Kidney (tissue), 14 donors: ENCODE results near the gene MYH6. TPM values are rescaled to one million over a fixed set of nuclear protein-coding genes. Genes with fewer than 3 reads are reported as not detected.
A peak's percentile ranks its signal among the peaks of the same experiment; 100 is the strongest.

ENCODE experiments used
- DNase-seq, 5 donors: peaks; one replicate each; pipeline ENCODE4 v3.0.0-alpha.2; 2013 to 2020
- FAIRE-seq: peaks from 2 replicates; lab custom pipeline; 2012; peaks lifted over from hg19 to GRCh38; lab: Jason Lieb, UNC
- H3K27ac ChIP-seq, 2 donors: one replicate each; pipeline ENCODE4 v1.7.0; 2013; ENCODE audit warnings: low read depth in 2 of 2, low read length in 2 of 2, inconsistent platforms in 1 of 2
- H3K27me3 ChIP-seq: one replicate; pipeline ENCODE4 v1.7.1; 2013; ENCODE audit warnings: low read length, inconsistent platforms; ENCODE audit not compliant: control insufficient read depth, insufficient read depth
- H3K36me3 ChIP-seq, 3 donors: one replicate each; pipeline versions ENCODE4 v1.7.0 to v1.7.1; 2013; ENCODE audit warnings: low read length in 3 of 3, control low read depth in 1 of 3, inconsistent platforms in 1 of 3; ENCODE audit not compliant: insufficient read depth in 3 of 3, control insufficient read depth in 2 of 3
- H3K4me1 ChIP-seq, 3 donors: one replicate each; pipeline versions ENCODE4 v1.7.0 to v1.7.1; 2013; ENCODE audit warnings: low read length in 3 of 3, inconsistent platforms in 1 of 3, low read depth in 1 of 3; ENCODE audit not compliant: control insufficient read depth in 2 of 3, insufficient read depth in 2 of 3
- H3K4me3 ChIP-seq, 3 donors: one replicate each; pipeline versions ENCODE4 v1.7.0 to v1.8.1; 2013; ENCODE audit warnings: low read length in 3 of 3, control low read depth in 1 of 3, inconsistent platforms in 1 of 3
- H3K9ac ChIP-seq, 3 donors: one replicate each; pipeline versions ENCODE4 v1.7.0 to v1.7.1; 2013; ENCODE audit warnings: low read length in 3 of 3, control low read depth in 1 of 3, inconsistent platforms in 1 of 3
- H3K9me3 ChIP-seq, 3 donors: one replicate each; pipeline versions ENCODE4 v1.7.0 to v1.7.1; 2013; ENCODE audit warnings: low read length in 3 of 3, control low read depth in 1 of 3, inconsistent platforms in 1 of 3; ENCODE audit not compliant: control insufficient read depth in 2 of 3, insufficient read depth in 1 of 3
- CTCF ChIP-seq: IDR thresholded peaks from 3 replicates; pipeline ENCODE4 v1.5.1; 2012; ENCODE audit warnings: mild to moderate bottlenecking, moderate library complexity, borderline replicate concordance; ENCODE audit not compliant: insufficient read depth; ENCODE audit errors: extremely low read depth
- intact Hi-C: fragments of 100-400 bp; cut with DNase I; formaldehyde crosslinking; loops from one replicate; pipeline ENCODE4 v1.11.1; 2022
- polyA plus RNA-seq: library from polyadenylated mRNA; stranded (reverse); fragments of 350-450 nt; fragmentation: Illumina TruSeq; extraction: RNeasy Lipid Tissue Mini Kit (QIAGEN cat#74804); gene quantifications from one replicate; pipeline ENCODE4 v1.2.3, GENCODE V29; 2014; ENCODE audit warnings: low read depth, low replicate concordance; ENCODE audit not compliant: insufficient read depth
- total RNA-seq: library from RNA; stranded (reverse); fragmentation: NEBNext Ultra II Directional; extraction: Animal tissue kit (Norgen Biotek cat#: 25700); gene quantifications from one replicate; pipeline ENCODE4 v1.2.1, GENCODE V29; 2021
- donor health status: control.
- donor health status: control.
- donor health status: control.
- donor health status: control.
- donor health status: control.
- donor health status: DM: yes; HTN: yes; CAD: no.
- donor health status: Normal renal cell carcinoma (clear cell type).

Gene MYH6
- total and polyA plus RNA-seq, 2 donors from 2014 or later = 0.03 to 0.13 TPM

- no peaks in the 10 kb centered on the region for H3K9me3 ChIP-seq
- DNase-seq = no peak
- TF ChIP-seq CTCF = no peak
- FAIRE-seq = no peak
- H3K27ac ChIP-seq = no peak overlapping the region
- no peaks in the 10 kb centered on the region for H3K27me3 ChIP-seq
- no peak overlapping the region for H3K9ac ChIP-seq
- peaks cover 0 to 7% (median 0%) of the 10 kb centered on the region in 3 donors for H3K4me1 ChIP-seq
- intact Hi-C loops = no loop called here
- peaks cover 0 to 2% (median 0%) of the 10 kb centered on the region in 3 donors for H3K36me3 ChIP-seq
- no peak overlapping the region for H3K4me3 ChIP-seq
Measured at GRCh38 chr14:23354990-23355389, 53.1 kb downstream of the MYH6 start.

DNA sequence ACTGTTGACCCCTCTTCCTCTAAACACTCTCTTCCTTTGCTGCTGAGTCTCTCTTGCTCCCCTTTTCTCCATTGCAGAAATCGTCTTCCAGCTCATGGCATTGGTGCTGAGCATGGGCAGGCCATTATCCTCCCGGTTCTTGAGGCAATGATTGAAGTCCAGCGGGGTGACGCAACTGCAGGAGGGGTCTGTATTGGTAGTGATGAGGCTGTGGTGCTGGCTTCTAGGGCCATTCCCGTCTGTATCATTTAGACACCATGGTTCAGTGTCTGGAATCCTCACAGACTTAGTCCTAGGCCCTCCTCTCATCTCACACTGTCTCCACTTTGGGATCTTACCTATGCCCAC lies 54.7 kb downstream of the MYH6 start:
- Histone ChIP-seq H3K4me3 (no peak overlapping the region), H3K27ac (no peak overlapping the region), H3K27me3 (no peaks in the 10 kb centered on the region), H3K9me3 (no peaks in the 10 kb centered on the region), H3K4me1 (peaks cover 0 to 7% (median 0%) of the 10 kb centered on the region in 3 donors), H3K9ac (peak overlapping the region in 2 of 3 donors; percentile 39 to 68), H3K36me3 (peaks cover 0 to 2% (median 0%) of the 10 kb centered on the region in 3 donors)
- no peak for TF ChIP-seq CTCF
- intact Hi-C loops = no loop called here
- FAIRE-seq (no peak), DNase-seq (no peak)

DNA sequence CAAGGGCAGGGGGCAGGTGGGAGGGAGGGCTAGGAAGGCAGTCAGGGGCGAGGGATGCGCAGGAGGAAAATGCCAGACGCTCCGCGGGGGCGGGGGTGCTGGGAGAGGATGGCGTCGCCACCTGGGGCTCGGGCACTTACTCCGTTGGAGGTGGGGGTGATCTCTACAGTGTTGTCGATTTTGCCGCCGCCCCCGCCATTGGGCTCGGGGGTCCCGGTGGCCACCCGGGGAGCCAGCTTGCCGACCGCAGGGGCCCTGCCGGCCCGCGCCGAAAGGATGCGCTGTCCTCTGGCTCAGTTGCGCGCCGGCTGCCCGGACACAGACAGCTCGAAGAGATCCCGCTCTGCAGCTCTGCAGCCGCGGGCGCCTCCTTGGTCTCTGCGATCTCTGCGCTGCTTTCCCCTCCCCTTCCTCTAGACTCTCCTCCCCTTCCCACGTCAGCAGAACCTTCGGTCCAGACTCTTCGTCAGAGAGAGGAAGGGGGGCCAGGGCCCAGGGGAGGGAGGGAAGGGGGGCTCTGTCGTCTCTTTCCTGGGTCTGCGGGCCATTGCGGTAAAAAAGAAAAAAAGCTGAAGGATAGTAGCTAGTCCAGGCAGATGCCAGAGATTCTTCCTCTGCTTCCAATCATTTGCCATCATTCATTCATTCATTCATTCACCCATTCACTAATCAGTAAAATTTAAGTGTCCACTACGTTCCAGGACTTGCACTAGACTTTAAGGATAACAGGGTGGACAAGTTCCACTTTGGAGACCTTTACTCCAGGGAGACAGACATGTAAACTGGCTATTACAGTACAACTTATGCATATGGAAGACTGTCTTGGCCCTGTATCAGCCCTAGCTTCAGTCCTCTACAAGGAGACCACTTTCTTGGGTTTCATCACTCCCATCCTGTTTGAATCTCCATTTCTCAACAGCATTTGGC lies 55.3 kb downstream of the MYH6 start, which contains the start of gene SLC22A17:
Gene SLC22A17, minus strand, starts transcription at position 382 of the 927 bp plus-strand sequence.
- Histone ChIP-seq H3K27ac (no peak within 1 kb of the TSS), H3K9ac (peak within 1 kb of the TSS; percentile 20 to 68 (median 39)), H3K4me3 (peak within 1 kb of the TSS; percentile 44 to 73 (median 66)), H3K36me3 (no peaks in the 10 kb centered on the region), H3K27me3 (no peaks in the 10 kb centered on the region), H3K4me1 (peaks cover 0 to 7% (median 0%) of the 10 kb centered on the region in 3 donors), H3K9me3 (no peaks in the 10 kb centered on the region)
- FAIRE-seq = no peak
- DNase-seq = peak; percentile 89 to 97 (median 93)
- TF ChIP-seq CTCF = no peak
- intact Hi-C loops = no loop called here
